GM19351 (cell line): ENCODE results near the gene SSB.
"Not testable (repeated sequence)": the region's sequence is repeated elsewhere in the genome, so short reads cannot be mapped to it uniquely, and the experiment has no call there.

Experiments
- ATAC-seq: cut with Tn5 transposase; IDR thresholded peaks from one replicate; pipeline ENCODE4 v1.9.1; 2021; ENCODE audit warnings: mild to moderate bottlenecking, moderate library complexity; ENCODE audit not compliant: unreplicated experiment

SSB gene

DNA sequence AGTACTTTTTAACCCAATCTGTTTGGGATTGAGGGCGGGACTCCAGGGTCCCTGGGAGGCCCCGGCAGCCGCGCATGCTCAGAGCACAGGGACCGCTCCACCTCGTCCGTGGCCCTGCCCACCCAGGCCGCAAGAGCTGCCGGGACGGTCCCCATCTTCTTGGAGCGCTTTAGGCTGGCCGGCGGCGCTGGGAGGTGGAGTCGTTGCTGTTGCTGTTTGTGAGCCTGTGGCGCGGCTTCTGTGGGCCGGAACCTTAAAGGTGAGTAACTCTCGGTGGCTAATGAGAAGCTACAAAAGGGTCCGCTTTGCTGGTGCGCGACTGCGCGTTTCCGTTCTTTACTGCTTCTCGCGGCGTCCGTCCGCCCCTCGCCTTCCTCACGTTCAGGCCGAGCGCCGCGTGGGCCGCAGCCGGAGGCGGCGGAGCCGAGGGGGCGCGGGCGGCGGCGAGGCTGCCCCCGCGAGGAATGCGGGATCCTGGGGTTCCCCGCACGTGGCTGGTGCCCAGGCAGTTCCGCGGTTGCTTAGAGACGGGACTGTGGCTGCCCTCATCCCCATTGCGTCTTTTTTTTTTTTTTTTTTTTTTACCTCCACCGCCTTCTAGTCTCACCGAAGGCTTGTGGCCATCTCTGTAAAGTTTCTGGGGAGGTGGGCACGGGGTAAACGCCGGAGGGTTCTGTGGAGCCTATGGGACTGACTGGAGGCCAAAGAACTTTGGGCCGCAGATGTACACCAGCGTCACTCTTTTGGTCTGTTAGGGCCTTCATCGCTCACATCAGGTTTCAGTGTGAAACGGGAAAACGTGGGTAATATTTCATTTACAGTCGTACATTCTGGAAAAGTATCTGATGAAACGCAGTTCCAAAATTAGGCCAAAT, at the start of gene SSB:
Gene SSB (plus strand): TSS at position 154 of the 875 bp plus-strand sequence. CDS start 2,090 bp downstream, outside the sequence.
- peak; percentile 97 for ATAC-seq

DNA sequence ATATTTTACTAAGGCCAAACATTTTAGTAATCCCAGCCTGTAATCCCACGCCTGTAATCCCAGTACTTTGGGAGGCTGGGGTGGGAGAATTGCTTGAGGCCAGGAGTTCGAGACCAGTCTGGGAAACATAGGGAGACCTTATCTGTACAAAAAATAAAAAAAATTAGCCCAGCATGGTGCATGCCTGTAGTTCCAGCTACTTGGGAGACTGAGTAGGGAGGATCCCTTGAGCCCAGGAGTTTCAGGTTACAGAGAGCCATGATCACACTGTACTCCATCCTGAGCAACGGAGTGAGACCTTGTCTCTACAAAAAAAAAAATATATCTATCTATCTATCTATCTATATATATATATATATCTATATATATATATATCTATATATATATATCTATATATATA, 45.9 kb upstream of the SSB start:
- no peak for ATAC-seq

GRCh38 chr2:169755083-169755870, 43.4 kb upstream of the SSB start:
- ATAC-seq: no peak

GRCh38 chr2:169756342-169756741, 42.3 kb upstream of the SSB start:
- ATAC-seq: no peak

DNA sequence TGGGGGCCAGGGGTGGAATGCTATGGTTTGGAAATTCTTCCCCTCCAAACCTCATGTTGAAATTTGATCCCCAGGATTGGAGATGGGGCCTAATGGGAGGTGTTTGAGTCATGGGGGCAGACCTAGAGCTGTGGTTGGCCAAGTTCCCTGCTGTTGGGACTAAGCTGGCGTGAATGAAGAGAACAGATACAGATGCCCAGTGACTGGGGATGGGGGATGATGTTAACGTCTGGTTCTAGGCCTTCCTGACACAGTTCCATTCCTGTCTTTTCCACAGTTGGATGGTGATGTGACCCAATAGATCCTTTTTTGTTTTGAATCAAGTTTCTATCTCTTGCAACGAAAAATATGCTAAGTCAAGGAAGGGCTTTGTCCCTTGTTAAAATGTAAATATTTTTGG, 41.3 kb upstream of the SSB start:
- no peak for ATAC-seq

- ATAC-seq: no peak
These were observed 40.9 kb upstream of the SSB start for GRCh38 chr2:169757778-169758177.

DNA sequence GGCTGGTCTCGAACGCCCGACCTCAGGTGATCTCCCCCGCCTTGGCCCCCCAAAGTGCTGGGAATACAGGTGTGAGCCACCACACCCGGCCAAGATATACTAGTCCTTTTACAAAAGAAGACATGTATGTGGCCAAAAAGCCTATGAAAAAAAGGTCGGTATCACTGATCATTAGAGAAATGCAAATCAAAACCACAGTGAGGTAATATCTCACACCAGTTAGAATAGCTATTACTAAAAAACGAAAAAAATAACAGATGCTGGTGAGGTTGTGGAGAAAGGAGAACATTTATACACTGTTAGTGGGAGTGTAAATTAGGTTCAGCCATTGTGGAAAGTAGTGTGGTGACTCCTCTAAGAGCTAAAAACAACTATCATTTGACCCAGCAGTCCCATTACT, 38.7 kb upstream of the SSB start:
- peak; percentile 75 for ATAC-seq

GRCh38 chr2:169760798-169761197, 37.9 kb upstream of the SSB start:
- ATAC-seq: not testable (repeated sequence)

DNA sequence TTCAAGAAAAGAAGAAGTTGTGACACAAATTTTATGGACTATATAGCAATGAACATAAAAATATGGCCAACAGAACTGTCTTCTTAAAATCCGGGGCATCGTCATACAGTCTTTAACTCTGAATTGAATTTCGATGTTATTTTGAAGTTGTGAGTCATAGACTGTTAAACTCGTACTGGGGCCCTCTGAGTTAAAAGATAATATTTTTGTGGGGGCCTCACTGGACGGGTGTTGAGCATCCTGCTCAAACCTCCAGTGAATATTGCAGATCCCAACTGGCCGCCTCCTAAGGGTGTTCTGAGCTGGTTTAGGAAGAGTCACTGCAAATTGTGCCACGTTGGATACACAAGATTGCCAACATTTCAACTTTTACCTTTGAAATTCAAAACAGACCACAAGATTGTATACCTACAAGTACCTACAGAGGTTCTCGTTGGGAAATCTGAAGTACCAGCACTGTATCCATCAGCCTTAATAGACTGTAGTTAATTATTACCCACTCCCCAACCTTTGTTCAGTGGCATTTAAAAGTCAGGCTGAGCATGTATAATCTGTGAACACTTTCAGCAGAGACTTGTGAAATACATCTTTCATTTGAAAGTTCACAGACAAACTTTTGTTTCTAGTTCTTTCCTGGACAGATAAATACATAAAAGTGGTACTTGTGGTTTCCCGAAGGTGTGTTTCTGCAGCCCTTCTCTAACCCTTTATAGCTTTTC, 37.3 kb upstream of the SSB start:
- ATAC-seq: no peak

DNA sequence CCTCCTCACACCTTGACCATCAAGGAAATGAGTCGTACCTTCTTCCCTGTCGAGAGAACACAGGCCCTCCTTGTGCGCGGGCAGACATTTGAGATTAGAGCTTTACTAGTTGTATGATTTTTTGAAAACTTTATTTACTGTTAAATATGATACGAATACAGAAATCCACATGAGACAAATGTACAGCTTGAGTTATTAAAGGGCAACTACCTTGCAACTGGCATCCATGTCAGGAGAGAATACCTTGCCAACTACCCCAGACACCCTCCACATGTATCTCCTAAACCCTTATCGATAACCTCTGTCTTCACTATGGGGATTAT, 36.7 kb upstream of the SSB start:
- ATAC-seq: no peak

- no peak for ATAC-seq
These were observed 33.1 kb upstream of the SSB start for GRCh38 chr2:169765523-169765922.

DNA sequence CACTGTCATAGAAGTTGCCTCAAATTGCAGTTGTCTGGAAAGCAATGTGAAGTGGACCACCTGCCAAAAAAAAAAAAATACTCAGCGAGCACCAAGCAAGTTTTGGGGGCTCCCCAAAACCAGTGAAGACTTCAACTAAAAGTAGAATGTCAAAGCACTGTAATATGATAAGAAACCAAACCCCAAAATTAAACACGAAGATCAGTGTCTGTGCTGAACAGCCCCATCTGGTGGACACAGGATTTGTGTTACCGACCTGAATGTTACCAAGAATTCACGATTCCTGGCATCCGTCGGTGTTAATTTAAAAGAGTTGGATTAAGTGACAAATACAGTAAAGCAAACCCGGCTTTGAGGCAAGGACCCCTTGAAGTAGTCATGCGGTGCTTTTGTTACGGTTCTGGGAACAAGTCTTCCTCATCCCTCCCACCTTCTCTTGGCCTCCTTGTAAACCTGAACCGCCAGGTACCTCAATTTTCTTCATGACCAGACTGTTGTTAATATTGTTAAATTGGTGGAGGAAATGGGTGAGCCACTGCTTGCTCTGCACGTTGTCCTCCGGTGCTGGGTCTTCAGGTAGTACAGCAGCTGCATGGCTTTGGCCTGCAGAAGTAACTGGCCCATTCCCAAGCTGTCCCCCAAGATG, 31.3 kb upstream of the SSB start:
- peak; percentile 66 for ATAC-seq

- ATAC-seq: no peak
These were observed 30.2 kb upstream of the SSB start for GRCh38 chr2:169768262-169768995.

GRCh38 chr2:169771021-169771420, 27.6 kb upstream of the SSB start:
- no peak for ATAC-seq

GRCh38 chr2:169771612-169772011, 27.1 kb upstream of the SSB start:
- ATAC-seq: no peak

- ATAC-seq: no peak
These were observed 26.0 kb upstream of the SSB start for GRCh38 chr2:169772651-169773050.

GRCh38 chr2:169775354-169775753, 23.3 kb upstream of the SSB start:
- ATAC-seq: no peak

DNA sequence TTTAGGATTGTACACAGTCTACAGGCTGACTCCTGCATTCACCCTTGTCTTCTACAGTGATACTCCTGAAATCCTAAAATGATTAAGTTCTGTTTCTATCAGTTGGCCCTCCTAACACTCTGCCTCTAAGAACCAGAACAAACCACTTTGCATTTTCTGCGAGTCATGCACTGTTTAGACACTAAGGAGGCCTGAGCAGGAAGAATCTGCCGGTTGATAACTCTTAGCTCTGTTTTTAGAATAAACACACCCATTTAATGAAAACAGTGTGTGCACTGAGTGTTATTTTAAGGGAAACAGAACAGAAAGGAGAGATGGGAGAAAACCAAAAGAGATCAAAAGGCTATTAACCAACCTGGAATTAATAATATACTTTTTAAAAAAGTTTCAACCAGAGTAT, 22.9 kb upstream of the SSB start:
- no peak for ATAC-seq

DNA sequence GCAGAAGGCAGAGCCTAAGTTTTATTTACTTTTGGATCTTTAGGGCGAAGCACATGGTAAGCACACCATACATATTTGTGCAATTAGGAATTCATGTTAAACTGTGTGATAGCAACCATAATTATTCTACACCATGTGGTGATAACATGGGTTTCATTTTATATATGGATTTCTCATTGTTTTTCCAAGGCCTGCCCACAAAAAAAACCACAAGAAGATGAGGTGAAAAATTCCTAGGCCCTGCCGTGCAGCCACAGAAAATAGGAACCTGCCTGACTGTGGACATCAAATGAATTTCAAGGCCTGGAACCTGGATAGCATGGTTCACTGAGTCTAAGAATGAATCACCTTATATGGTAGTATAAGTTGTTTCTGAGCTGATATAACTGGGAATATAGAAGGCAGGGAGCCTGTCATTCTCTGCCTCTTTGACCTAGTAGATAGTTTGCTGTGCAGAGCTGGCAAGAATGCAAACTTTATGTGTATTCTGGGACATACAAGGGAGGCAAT, 22.4 kb upstream of the SSB start:
- no peak for ATAC-seq

DNA sequence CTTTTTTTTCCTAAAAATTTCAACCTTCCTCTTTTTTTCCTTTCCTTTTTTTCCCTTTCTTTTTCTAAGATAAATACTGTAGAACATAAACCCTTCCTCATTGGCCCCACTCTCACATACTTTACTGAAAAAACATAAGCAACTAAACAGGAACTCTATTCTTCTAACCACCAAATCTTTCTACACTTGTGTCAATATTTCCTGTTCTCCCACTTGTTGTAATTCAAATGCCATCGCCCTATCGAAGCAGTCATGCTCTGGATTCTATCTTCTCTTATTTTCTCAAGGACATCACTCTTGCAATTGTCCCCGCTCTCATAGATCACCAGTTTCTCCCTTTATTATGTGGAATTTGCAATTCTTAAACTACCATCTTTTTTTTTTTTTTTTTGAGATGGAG, 20.2 kb upstream of the SSB start:
- no peak for ATAC-seq
